NCI-H1105 (cell line): ENCODE measurements around the gene RPGRIP1.
"Not testable (repeated sequence)": the region's sequence is repeated elsewhere in the genome, so short reads cannot be mapped to it uniquely, and the experiment has no call there.

ENCODE experiments used
- DNase-seq: peaks from one replicate; lab custom pipeline; 2025; lab: John Stamatoyannopoulos, UW

The RPGRIP1 gene

DNA sequence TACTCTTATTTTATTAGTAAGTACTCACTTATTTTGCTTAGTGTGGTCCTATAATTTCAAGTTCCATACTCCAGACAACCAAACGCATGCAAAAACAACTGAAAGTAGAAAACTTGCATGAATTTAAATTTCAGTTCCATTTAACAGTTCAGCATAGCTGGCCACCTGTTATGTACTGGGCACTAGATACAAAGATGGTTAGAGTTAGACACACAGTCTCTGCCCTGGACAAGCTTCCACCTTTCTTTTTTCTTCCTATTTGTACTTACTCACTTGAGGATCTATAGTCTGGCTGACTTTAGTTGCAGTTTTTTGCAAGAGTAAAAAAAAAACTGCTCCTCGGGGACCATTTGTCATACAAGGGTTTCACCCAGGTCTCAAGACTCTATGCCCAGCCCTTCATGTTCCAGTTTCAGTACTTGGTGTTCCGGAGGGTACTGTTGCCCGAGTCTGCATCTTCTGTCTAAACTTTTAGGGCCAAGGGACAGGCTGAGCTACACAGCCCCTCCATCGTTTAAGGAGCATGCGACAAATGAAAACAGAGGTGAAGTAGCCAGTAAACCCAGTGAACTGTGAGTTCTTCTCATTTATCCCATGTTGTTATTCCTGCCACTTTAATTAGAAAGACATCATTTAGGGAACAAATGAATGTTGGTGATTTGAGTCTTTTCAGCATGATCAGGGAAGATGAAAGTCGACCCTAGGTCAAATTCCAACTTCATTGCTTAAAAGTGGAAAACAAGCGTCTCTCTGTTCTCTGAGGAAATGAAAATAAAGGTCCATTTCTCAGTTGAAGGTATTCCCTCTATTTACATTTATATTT lies 22.3 kb downstream of the RPGRIP1 start:
- no peak for DNase-seq

DNA sequence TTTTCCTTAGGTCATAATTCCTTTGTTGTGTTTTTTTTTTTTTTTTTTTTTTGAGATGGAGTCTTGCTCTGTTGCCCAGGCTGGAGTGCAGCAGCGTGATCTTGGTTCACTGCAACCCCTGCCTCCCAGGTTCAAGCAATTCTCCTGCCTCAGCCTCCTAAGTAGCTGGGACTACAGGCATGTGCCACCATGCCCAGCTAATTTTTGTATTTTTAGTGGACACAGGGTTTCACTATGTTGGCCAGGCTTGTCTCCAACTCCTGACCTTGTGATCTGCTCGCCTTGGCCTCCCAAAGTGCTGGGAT lies 22.9 kb downstream of the RPGRIP1 start:
- DNase-seq = not testable (repeated sequence)

DNA sequence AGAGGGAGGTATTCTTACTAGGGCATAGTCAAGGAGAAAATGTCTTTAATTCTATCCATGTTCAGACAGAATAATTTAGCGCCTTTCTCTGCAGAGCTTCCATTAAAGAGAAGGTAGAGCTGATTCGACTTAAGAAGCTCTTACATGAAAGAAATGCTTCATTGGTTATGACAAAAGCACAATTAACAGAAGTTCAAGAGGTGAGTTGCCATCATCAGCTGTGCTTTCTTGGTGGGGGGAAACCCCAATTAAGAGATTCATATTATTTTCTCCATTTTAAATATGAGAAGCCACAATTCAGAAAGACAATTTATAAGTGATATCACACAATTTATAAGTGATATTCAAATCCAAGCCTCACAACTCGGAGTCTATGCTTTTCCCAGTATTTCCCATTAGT lies 27.8 kb downstream of the RPGRIP1 start:
- no peak for DNase-seq

DNA sequence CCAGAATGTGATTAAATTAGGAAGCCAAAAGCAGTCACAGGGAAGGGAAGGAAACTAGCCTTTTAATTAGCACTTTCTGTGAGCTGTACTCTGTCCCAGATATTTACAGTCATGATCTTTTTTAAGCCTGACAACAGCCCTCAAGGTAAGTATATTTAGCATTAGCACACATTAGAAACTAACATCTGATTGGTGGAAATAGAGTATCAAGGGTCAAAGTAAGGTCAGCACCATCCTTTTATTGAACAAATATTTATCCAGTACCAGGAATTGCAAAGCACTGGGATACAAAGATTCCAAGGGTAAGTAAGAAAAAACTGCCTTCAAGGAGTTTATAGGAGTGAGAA lies 28.2 kb downstream of the RPGRIP1 start:
- no peak for DNase-seq

DNA sequence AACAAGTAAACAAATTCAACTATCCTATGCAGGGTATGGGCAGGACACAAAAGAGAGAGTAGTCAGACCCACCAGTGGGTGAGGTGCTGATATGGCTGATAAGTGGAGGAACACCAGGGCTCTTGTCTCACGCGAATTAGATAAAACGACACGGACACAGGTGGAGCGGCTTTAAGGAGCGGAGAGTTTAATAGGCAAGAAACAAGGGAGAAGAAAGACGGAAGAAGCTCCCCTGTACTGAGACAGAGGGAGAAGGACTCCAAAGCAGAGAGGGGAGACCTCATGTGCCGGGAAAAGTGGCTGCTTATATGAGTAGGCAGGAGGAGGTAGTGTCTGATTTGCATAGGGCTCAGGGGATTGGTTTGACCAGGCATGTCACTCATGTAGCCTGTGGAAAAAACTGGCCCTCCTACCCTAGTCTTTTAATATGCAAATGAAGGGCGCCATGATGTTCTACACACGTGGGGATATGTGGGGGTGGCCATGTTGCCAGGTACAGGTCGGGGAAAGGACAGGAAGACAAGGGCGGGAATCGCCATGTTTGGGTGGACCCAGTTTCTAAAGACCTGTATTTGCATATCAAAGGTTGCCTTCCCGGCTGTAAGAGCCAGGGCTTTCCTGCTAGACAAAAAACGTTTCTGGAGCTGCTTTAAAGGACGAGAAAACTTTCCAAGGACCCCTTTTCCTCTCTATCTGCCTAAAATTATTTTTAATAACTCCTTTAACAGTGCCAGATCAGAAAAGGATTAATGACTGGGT lies 28.8 kb downstream of the RPGRIP1 start:
- DNase-seq = no peak

DNA sequence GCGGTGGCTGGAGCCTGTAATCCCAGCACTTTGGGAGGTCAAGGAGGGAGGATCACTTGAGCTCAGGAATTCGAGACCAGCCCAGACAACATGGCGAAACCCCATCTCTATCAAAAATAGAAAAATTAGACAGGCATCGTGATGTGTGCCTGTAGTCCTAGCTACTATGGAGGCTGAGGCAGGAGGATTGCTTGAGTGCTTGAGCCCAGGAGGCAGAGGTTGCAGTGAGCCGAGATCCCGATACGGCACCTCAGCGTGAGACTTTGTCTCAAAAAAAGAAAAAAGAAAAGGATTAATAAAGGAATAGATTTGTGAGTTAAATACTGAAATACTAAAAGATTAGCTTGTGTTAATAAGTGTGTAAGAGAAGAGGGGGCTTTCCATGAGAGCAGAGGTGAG lies 29.4 kb downstream of the RPGRIP1 start:
- DNase-seq = no peak

GRCh38 chr14:21309956-21310355 lies 30.1 kb downstream of the RPGRIP1 start:
- DNase-seq = no peak

DNA sequence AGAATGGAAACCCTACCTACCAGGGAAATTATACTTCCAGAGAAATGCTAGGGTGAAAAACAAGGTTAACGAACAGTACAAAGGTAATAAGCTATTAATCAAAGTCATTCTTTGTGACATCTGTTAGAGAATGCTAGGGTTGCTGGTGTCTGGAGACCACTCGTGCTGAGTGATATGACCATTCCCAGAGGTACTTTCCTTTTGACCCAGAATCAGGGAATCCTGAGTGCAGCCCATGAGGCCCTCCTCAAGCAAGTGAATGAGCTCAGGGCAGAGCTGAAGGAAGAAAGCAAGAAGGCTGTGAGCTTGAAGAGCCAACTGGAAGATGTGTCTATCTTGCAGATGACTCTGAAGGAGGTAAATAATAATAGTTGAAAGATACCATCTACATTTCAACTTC lies 31.7 kb downstream of the RPGRIP1 start:
- DNase-seq = no peak

DNA sequence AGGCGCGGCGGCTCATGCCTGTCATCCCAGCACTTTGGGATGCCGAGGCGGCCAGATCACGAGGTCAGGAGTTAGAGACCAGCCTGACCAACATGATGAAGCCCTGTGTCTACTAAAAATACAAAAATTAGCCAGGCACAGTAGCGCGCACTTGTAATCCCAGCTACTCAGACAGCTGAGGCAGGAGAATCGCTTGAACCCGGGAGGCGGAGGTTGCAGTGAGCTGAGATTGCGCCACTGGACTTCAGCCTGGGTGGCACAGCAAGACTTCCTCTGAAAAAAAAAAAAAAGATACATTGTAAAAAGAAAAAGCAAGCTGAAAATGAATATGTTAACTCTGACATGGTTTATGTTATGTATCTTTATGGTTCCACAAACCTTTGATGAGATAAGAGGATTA lies 33.6 kb downstream of the RPGRIP1 start:
- DNase-seq = no peak

DNA sequence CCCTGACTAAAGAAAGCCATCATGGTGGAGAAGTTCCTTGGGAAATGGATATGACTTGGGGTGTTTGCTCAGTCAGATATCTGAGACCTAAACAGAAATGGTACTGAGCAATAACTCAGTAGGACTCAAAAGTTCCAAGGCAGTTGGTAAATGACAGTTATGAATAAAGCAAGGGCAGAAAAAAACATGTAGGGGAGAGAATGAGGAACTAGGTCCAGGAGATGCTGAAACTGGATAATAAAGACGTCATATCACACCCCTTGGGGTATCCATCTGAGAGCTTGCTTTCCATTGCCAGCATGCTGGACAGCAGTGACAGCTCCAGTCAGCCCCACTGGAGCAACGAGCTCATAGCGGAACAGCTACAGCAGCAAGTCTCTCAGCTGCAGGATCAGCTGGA lies 37.5 kb downstream of the RPGRIP1 start:
- no peak for DNase-seq

DNA sequence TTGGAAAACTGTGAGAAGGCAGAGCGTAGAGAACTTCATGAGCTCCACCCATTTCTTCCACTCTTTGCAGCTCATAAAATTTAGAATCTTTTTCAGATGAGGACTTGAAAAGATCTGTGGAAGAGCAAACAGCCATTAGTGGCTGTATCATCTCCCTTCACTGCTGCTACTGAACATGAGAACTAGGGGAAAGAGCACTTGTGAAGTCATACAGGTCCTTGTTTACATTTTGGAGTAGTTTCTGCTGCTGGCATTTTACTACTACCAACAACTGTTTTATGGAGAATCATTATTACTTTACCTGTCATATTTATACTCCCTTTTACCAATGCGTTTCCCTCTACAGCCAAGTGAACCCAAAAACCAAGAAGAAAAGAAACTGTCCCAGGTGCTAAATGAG lies 41.0 kb downstream of the RPGRIP1 start:
- DNase-seq = no peak

DNA sequence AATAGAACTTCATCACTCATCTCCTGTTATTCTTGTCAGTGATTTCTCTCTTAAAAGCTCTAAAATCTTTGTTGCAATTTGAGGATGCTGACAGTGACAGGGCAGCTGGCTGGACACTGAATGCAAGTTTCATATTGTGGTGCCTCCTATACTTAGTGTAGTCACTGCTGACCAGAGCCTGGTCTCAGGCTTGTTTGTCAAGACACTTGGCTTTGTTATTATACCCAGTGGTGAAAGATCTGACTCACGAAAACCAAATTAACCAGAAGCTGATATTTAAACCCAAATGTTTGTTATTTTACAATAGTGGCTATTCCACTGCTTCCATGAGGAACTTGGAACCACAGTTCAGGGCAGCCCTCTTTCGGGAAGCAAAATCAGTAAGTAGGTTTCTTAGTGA lies 42.8 kb downstream of the RPGRIP1 start:
- DNase-seq = no peak

DNA sequence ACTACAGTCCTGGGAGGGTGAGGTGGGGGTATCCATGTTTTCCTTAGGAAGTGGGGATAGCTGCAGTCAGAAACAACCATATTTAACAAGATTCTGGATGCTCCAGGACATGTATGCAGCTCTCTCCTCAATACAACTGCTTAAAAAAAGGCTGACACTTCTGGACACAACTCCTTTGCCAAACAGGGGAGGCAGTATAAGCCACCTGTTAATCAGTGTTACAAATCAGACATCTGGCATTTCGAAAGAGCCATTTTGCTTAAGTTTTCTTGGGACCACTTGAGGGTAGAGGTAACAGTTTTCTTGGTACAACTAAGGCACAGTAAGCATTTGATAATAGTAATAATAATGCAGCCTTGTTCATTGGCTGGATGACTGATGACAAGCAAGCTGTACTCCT lies 47.1 kb downstream of the RPGRIP1 start:
- DNase-seq = no peak
